GM18870 (cell line): ENCODE measurements around the gene MATN4.

Experiments used
- ATAC-seq: cut with Tn5 transposase; IDR thresholded peaks from one replicate; pipeline ENCODE4 v1.9.1; 2021; ENCODE audit warnings: moderate library complexity; ENCODE audit not compliant: unreplicated experiment

MATN4 gene

GRCh38 chr20:45317826-45318225, 9.7 kb upstream of the MATN4 start:
- ATAC-seq = no peak

DNA sequence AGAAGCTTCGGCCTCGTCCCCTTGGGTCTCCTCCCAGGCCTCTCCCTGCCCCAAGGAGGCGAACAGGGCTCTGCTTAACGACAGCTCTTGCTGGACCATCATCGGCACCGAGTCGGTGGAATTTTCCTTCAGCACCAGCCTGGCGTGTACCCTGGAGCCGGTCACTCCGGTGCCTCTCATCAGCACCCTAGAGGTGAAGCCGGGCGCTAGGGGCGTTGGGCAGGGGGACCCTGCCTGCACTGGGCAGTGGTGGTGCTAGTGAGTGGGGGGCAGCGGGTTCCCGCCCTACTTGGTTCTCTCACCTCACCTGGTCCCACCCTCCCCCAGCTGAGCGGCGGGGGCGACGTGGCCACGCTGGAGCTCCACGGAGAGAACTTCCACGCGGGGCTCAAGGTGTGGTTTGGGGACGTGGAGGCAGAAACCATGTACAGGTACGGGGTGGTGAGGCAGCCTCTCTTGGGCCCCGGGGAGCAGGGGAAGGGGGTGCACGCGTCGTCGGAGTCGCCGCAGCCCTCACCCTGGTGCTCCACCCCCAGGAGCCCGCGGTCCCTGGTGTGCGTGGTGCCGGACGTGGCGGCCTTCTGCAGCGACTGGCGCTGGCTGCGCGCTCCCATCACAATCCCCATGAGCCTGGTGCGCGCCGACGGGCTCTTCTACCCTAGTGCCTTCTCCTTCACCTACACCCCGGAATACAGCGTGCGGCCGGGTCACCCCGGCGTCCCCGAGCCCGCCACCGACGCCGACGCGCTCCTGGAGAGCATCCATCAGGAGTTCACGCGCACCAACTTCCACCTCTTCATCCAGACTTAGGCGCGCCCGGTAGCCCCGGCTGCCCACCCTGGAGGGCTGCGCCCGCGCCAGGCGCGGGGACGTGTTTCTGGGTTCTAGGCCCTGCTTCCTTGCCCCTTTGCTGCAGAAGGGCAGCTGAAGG, 8.3 kb upstream of the MATN4 start:
- ATAC-seq = no peak

DNA sequence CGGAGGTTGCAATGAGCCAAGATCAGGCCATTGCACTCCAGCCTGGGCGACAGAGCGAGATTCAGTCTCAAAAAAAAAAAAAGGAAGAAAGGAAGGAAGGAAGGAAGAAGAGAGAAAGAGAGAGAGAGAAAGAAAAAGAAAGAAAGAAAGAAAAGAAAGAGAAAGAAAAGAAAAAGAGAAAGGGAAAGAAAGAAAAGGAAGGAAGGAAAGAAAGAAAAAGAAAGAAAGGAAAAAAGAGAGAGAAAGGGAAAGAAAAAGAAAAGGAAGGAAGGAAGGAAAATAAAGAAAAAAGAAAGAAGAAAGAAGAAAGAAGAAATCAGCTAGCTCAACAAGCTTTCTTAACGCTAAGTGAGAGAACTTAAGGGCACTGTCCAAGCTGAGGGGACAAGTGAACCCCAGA, 7.6 kb upstream of the MATN4 start:
- ATAC-seq = no peak

- ATAC-seq = no peak
Measured at GRCh38 chr20:45313943-45314342, 5.8 kb upstream of the MATN4 start.

DNA sequence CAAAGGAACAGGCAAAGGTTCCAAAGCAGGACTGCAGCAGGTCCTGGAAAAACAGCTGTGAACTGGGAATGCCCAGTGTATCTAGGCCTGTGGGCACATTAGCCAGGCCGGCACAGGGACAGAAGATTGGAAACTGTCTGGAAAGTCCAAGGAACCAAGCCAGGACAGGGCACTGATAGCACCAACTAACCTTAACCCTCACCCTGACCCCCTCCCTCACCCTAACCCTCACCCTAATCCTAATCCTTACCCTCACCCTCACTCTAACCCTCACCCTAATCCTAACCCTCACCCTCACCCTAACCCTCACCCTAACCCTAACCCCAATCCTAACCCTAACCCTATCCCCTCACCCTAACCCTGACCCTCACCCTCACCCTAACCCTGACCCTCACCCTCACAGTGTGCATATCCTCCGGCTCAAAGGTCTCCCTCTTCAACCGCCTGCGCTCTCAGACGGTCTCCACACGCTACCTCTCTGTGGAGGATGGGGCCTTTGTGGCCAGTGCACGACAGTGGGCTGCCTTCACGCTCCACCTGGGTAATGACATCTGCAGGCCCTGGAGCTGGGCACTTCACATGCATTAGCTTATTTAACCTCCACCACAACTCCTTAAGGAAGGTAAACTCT, 5.1 kb upstream of the MATN4 start:
- ATAC-seq = no peak

- ATAC-seq = no peak
Measured at GRCh38 chr20:45312241-45312640, 4.1 kb upstream of the MATN4 start.

DNA sequence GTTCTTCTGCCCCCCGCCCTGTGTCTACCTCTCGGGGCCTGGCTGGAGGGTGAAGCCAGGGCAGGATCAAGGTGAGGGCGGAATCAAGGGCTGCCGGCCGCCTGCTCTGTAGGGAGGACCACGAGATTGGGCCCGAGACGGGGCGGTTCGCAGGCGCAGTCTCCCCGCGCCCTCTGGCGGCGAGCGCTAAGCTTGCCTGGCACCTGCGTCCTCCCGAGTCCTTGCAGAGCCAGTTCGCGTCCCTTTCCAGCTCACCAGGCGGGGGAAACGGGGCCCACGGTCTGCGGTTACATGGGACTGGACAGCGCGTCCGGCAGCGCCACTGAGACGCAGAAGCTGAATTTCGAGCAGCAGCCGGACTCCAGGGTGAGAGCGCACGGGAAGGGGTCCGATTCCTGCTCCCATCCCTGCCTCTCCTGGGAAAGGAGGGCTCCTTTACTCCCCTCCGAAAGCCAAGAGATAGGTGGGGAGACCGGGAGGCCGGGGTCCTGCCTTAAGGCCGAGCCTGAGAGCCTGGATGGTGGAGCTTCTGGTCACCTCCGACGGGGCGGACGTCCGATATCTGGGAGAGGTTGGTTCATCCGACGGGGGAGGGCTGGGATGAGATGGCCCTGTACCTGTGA, 3.6 kb upstream of the MATN4 start:
- ATAC-seq = no peak

DNA sequence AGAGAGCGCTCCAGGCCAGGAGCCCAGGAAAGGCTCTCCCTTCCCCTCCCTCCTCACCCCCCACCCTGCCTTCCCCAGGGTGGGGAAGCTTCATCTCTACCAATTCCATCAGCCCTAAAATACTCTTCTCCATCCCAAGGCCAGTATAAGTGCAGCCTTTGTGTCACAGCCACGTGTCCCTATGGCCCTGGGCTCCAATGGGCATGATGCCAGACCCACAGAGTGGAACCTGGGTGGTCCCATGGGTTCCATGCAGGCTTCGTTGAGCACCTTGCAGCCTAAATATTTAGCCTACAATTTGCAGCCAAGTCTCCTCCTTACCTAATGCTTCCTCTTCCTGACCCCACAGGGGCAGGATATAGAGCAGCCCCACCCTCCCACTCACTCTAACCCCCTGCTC, 976 bp upstream of the MATN4 start:
- no peak for ATAC-seq

GRCh38 chr20:45307076-45307640, 941 bp downstream of the MATN4 start:
- ATAC-seq = no peak

DNA sequence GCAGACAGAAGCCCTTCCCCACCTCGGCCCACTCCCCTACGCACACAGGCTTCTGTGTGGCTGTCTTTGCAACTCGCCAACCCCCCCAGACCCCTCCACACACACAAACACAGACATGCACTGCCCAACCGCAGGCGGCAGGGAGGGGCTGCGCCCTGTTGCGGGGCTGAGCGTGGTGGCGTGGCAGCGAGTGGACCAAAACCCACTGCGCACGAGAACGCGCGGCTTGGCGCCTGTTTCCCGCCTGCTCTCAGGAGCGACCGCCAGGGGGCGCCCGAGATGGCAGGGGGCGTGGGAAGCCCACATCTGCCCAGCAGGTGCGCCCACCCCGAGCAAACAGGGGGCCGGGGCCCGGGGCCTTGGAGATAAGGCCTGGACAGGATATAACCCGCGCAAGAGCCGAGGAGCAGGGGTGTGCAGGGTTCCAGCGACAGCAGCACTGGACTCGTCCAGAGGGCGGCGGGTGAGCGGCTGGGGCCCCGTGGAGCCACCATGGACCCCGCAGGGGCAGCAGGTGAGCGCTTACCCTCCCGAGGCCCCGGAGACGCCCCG, 1.6 kb downstream of the MATN4 start, which contains the start of gene RBPJL:
TSS of gene RBPJL (plus strand) at position 410 of the 552 bp plus-strand sequence. CDS start at position 493, 83 bp downstream.
- no peak for ATAC-seq

DNA sequence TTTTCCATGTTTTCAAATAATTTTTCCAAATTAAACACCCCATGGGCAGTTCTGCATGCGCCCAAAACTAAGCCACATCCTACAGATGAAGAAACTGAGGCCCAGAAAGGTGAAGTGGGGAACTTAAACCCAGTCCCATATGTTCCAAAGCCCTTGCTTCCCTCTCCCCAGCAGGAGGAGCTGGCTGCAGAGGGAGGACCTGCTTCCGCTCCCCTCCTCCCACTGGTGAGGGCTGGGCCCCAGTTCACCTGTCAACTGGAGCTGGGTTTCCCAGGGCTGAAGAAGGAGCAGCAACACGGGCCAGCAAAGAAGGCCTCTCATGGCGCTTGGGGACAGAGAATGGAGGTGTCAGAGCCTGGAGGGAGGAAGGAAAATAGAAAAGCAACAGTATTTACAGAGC, 2.8 kb downstream of the MATN4 start:
- no peak for ATAC-seq

GRCh38 chr20:45304464-45304999, 3.6 kb downstream of the MATN4 start:
- ATAC-seq = no peak

DNA sequence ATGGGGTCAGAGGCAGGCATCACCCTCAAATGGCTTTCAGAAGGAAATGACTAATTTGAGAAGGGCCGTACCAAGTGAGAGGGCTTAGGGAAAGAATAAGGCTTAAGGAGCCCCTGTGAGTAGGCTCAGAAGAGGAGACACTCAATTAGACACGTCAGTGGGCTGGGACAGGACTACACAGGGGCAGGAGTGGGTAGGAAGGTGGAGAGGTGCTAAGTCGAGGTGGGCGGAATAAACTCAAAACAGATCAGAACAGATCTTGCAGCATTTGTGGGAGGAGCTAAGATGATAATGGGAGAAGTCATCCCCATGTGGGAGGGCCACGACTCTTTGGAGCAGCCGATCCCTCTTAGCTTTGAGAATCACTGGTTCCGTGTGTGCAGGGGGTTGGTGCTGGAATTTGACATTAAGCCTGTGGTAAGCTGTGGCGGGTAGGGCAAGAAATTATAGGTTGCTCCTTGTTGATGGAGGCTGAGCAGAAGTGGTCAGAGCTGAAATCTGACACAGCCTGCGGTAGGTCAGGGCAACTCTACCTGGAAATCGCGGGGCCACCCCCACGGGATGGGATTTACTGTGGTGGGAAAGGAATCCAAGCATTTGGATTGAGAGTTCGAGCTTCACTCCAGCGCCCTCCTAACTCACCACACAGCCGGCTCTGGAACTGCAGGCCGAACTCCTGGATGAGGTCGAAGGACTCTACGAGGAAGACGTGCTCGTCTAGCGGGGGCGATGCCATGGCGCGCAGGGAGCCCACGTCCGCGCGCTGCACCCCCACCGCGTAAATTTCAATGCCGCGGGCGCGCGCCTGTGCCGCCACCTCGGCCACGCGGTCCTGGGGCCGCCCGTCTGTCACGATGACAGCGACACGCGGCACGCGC, 4.3 kb downstream of the MATN4 start:
- no peak for ATAC-seq

GRCh38 chr20:45301824-45302271, 6.3 kb downstream of the MATN4 start:
- no peak for ATAC-seq

GRCh38 chr20:45300961-45301360, 7.1 kb downstream of the MATN4 start:
- no peak for ATAC-seq

DNA sequence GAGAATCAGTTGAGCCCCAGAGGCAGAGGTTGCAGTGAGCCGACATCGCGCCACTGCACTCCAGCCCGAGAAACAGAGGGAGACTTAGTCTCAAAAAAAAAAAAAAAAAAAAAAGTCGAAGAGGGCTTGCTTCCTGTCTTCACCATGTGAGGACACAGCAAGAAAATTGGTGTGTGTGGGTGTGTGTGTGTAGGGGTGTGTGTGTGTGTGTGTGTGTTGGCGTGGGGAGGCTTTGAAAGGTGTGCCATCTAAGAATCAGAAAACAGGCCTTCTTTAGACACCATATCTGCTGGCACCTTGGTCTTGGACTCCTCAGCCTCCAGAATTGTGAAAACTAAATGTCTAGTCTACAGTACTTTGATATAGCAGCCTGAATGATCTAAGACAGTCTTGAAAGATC, 8.3 kb downstream of the MATN4 start:
- no peak for ATAC-seq

DNA sequence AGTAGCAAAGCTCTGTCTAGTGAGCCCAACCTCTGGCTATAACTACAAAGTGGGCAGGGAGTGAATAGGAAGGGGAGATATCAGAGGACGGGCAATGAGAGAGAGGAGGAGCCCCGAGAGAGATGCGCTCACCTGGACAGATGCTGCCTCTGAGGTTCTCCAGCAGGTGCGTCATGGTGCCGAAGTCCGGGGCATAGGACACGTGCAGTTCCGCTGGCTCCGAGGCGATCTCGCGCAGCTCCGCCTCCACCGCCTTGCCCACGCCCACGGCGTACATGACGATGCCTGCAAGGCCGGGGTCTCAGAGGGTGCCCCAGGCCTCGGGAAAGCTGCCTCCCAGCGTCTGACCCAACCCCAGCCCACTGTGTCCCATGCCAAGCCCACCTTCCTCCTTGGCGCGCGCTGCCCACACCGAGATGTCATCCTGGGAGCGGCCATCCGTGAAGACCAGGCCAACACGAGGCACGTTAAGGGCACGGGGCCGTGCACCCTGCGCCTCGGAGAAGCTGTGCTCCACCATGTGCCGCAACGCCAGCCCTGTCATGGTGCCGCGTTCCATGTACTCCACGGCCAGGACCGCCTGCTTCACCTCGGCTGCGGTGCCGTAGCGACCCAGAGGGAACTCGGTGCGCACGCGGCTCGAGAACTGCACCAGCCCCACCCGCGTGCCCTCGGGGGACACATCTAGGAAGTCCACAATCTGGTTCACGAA, 10.2 kb downstream of the MATN4 start:
- no peak for ATAC-seq

- no peak for ATAC-seq
Measured at GRCh38 chr20:45294659-45295058, 13.4 kb downstream of the MATN4 start.

GRCh38 chr20:45294003-45294368, 14.1 kb downstream of the MATN4 start:
- no peak for ATAC-seq
